GM19372 (cell line): ENCODE measurements around the gene CCNY.
A peak's percentile ranks its signal among the peaks of the same experiment; 100 is the strongest.

Source experiments
- ATAC-seq: cut with Tn5 transposase; IDR thresholded peaks from one replicate; pipeline ENCODE4 v1.9.1; 2021; ENCODE audit warnings: mild to moderate bottlenecking, low read depth, moderate library complexity; ENCODE audit not compliant: unreplicated experiment

CCNY gene

DNA sequence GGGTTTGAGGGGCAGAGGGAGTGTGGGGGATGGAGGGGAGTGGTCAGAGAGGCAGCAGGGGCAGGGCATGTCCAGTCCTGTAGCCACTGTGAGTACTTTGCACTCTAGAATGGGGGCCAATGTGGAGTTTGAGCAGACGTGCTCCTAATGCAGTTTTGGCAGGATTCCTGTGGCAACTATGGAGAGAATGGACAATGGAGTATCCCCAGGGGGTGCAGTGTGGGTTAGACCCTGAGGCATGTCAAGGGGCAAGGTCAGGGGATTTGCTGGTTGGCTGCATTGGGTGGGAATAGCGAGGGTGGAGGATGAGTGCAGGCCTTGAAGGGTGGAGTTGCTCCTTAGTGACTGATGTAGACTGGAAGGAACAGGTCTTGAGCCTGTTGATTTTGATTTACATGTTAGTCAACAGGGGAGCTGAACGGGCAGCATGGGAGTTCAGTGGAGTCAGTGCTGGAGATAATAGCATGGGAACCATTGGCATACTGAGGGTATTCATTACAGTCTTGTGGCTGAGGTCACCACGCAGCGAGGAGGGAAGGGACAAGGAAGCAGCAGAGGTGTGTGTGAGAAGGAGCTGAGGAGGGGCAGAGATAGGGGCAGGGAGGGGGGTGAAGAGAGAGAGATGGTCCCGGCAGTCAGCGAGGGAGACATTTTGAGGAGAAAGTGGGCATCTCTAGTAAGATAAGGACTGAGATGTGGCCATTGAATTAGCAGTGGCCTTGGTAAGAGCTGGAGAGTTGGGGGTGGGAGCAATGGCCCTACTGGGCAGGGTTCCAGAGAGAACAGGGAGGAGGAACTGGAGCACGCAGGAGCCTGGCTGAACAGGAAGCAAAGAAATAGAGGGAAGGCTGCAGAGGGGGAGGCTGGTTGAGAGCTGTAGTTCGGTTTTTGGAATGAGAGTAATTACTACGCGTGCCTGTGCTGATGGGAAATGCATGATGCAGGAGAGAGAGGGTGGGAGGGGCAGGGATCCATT lies 112.7 kb downstream of the CCNY start:
- ATAC-seq: no peak

DNA sequence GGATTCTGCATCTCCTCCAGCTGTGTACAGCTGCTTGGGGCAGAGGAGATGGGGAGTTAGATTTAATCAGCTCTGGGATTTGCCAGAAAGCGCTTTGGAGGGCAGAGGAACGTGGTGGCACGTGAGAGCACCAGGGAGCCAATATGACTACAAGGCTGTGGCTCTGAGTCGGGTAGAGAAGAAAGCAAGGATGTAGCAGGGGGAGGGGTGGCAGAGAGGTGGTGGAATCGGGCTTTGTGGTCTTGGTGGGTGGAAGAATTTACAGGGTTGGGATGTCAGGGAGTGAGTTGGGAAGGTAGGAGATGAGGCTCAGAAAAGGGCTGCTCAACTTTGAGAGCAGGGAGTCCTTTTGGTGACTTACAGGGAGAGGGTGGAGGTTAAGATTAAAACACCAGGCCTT lies 113.6 kb downstream of the CCNY start:
- ATAC-seq: no peak

DNA sequence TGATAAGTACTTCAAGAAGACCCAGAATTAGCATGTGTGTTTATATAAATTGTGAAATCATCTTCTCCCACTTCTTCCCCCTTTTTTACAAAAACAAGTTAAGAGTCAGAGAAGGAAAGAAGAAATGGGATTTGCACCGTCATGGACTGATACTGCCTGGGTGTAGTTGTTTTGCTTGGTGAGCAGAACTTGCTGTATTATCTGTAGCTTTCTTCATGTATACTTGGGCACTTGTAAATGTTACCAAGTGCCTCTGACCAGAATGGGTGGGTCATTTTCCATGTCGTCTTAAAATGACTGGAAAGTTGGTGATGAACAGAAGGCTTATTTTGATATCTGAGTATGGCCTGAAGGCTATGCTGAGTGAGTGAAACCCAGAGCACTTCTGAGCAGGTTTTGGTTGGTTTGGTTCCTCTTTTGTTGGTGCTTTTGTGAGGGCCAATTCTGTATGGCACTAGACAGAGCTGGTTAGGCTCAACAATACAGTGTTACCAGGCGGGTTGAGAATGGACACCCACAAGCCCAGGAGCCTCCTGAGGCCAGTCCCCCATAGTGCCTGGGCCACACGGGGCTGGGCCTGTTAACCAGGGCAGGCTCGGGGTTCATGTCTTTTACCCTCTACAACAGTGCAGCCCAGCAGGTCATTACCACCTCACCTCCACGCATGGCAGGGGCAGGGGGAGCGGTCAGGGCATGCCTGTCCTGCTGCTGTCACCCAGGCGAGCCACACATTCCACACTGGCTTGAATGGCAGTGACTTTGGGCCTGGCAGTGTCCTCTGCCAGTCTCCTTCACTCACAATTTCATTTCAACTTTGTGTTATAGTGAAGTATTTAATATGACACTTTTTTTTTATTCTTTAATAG lies 115.1 kb downstream of the CCNY start:
- ATAC-seq: peak; percentile 98

DNA sequence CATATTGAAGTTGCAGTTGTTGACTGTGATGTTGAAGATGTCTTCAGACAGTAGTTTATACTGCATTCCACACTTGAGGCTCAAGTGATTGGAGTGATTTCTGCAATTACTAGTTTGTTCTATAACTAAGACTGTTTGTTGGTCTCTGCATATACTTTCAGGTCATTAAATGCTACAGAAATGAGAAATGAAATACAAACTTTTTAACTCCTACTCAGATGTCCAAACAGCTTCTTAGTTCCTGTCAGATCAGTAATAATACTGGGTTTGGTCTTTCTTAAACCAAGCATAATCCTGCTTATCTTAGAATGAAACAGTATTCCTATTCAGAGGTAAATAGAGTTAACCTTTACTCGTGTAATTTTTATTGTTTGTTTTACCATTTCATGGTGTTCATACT lies 115.9 kb downstream of the CCNY start:
- no peak for ATAC-seq

DNA sequence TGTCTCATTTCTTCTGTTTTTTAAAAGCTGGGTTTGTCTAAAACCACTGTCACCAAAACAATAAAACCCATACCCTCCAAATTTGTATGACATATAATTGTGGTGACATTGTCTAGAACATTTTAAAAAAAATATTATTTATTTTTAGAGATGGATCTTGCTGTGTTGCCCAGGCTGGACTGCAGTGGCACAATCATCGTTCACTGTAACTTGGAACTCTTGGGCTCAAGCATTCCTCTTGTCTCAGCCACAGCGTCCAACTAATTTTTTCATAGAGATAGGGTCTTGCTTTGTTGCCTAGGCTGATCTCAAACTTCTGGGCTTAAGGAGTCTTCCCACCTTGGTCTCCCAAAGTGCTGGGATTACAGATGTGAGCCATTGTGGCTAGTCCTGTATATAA lies 116.5 kb downstream of the CCNY start:
- no peak for ATAC-seq

DNA sequence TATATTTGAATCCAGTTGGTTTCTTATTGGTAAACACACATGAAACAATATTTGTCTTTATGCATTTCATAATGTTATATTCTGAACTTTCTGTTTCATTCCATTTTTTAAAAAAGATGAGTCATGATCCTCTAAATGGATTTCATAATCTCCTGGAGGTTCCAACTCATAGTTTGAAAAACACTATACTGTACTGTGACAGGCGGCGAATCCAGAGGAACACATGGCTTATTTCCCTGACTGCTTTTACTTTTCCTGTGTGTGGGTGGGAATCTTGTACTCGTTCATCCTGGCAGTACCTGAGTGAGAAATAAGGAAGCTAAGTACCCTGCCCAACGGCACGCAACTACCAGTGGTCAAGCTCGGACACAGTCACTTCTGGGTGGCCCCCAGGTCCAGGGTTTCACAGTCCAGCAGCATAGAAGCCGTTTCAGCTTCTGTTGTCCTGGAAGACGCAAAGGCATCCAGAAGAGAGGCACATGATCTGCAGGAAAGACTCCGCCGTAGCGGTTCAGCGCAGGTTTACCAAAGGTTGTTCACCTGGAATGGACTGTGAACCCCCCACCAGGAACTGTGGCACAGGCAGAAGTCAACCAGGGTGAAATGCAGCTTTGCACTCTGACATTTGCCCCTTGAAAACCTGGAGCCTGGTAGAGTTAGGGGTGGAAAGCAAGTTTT lies 117.7 kb downstream of the CCNY start:
- no peak for ATAC-seq

DNA sequence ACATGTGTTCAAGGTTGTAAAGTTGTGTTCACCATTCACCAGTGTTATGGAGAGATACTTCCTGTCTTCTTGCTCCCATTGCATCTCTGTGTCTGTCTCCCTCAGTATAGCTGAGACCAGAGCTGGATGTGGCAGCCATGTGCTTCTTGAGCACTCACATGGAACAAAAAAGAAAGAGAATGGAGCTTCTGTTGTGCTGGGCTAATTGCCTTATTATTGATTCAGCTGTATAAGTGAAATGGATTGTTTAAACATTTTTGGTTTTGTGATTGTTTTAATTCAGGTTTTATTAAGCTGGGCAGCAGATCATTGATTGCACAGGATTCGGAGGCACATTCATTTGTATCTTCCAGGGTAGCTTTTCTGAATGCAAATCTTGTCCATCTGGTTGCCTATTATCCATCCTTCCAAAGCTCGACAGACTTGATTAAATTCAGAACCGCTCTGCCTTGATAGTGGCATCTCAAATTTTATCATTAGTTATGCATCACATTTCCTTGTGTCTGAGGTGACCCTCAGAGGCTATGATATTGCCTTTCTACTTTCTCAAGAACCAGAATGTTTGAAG lies 119.9 kb downstream of the CCNY start:
- ATAC-seq: no peak

DNA sequence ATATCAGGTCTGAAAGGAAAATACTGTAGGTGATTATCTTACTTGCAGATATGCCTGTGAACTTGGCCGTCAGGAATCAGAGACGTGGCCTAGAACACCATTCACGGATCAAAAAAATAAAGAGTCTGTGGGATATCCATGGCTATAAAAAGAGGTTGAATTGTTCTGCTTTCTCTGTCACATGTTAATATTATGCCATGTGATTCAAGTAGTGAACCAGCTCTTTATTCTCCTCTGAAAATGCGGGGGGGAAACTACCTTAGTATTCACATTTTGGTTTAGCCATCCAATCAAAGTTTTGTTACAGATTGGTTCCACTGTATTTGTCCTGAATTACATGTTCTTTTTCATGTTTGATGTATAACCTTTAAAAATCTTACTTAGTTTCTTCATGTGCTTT lies 120.5 kb downstream of the CCNY start:
- ATAC-seq: no peak

DNA sequence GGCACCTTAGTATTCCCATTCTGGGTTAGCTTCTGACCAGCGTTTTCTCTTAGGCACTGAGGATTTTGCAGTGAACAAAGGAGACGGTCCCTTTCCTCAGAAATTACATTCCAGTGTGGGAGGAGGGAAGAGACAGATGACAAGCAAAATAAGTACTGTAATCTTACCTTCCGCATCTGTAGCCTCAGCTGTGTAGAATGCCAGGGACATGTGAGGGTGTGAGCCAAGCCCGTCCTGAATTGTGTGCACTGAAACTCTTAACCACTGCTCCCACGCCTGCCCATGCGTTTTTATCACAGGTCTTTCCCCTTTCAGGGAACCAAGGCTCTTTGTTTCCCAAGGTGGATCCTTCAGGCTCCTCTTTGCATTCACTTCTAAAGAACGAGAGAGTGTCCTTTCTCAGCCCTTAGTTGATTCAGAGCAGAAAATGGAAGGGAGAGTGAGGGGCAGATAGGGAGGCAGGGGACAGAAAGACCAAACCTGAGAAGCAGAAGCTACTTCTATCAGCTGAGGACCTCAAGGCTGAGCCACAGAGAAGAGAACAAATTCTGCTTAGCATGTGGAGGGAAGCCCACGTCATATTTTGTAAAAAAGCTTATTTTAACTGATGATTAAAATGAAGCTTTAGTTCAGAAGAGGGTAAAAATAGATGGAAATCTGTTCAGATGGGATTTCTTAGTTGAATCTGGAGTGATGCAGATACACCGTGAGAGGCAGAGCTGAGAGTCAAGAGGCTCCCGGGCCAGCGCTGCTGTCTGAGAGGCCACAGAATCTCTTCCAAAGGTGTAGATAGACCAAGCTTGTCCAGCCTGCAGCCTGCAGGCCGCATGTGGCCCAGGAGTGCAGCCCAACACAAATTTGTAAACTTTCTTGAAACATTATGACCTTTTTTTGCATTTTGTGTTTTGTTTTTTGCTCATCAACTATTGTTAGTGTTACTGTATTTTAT lies 122.5 kb downstream of the CCNY start:
- no peak for ATAC-seq

DNA sequence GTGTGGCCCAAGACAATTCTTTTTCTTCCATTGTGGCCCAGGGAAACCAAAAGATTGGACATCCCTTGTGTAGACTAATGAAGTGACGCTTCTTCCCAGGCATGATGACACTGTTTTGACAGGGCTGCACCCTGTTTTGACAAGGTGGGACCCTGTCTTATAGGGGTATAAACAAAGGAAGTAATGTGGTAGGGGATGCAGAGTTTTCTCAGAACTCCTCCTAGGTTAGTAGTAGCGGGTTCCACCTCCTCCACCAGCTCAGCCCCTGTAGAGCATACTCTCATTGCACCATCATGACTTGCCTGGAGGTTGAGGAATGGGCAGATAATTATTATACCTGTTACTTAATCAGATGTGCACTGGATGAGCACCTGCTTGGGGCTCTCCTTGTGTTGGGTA lies 123.1 kb downstream of the CCNY start:
- ATAC-seq: no peak

DNA sequence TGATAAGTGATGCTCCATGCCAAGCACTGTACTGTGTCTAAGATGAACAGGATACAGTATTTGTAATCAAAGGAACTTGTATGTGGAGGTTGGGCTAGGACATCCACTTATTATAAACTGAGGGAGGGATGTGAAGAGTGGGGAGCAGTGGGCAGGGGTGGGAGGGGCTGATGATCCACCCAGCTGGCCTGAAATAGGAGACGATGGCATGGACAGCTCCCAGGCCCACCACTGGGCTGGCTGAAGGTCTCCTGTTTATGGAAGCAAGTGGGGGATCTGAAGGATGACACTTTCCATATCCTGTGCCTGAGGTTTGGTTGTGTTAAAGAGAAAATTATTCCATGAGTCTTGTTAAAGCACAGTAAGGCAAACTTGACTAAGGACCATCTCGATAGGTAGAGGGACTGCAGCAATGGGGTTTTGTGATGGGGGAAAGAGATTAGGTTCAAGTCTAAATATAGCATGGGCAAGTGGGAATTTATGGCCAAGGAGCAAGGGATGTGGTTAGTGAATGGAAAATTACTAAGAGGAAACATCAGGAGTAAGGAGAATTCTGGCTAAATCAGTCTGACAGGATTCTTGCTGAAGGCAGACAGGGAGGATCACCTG lies 124.6 kb downstream of the CCNY start:
- ATAC-seq: no peak

DNA sequence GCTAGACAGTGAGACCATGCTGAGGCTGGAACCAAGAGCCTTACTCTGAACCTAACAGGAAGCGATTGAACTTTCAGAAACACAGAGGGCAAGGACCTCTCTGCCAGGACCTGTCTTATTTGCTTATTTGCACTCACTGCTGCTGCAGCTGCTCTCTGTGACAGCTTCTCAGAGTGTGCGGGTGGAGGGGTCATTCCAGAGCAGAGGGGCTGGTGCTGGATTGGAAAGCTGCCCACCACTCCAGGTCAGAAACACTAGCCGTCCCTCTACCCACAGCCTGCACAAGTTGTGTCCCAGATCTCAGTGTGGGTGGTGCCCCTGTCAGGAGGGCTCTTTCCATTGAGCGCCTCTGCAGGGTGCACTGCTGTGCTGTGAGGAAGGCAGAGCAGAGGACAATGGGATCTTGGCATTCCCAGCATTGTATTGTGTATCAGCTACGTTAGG lies 126.2 kb downstream of the CCNY start:
- no peak for ATAC-seq

DNA sequence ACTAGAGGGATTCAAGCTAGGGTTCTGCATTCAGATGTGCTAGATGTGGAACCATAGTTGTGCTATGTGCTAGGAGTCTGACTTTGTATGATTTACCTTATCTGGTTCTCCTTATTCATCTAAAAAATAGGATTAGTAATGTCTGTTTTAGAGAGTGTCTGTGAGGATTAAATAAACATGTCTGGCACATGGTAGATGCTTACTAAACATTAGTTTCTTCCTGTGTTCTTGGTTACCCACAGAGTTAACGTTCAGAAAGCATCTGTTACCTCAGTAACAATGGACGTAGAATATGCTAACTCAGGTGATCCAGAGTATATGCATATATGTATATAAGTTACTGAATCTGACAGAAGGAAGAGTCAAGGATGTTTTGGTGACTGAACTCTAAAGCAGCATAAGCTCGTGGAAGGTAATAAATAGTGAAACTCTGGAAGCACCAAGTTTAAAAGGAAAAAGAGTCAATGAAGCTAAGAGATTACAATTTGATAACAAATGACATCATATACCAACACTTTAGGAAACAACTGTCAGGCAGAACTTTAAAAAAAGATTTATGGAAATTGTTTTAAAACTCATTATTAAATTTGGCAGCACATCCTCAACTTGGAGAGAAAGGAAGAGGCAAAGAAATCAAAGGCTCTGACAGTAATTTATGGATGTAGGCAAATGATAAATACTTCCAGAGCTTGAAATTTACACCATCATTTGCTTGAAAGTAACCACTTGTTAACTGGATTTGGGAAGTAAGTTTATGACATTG lies 127.0 kb downstream of the CCNY start:
- ATAC-seq: no peak

DNA sequence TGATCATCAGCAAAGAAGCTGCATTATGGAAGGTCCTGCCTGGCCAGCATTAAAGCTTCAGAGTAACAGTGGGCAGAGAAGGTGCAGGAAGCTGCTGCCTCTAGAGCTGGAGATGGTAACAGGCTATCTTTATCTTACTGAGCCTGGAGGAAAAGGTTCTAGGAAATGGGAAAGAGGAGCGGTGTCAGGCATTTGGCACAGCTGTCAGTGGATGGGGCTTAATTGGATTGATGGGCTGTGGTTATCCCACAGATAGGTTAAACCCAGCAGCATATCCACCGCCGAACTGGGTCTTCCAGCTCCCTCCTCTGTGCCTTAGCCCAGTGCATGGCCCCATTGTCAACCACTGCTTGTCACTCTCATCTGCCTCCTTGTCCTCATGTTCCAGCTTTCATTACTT lies 127.6 kb downstream of the CCNY start:
- ATAC-seq: no peak

DNA sequence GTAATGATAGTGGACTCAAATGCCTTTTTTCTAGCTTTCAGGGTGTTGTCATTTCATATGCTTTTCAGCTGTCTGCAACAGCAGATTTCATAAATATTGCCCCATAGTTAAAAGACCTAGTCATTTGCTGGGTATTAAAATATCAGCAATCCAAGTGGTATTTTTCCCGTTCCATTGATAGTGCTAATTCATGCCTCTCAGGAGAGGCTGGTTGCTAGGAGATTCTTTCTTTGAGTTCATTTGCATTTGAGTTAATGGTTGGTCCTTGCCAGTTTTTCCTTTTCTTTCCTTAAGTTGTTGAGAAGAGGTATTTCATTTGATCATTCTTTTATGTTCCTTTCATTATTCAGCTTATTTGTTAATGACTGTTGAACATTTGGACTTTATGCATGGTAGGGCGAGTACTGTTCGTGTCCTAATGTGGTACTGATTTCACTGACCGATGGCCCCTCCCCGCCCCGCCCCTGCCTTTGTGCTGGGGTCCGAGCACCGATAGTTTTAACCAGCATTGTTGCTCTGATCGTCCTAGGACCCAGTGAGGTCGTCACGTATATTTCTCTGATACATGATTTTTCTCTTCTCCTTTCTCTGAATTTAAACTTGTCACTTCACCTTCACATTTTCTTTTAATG lies 128.6 kb downstream of the CCNY start:
- no peak for ATAC-seq

DNA sequence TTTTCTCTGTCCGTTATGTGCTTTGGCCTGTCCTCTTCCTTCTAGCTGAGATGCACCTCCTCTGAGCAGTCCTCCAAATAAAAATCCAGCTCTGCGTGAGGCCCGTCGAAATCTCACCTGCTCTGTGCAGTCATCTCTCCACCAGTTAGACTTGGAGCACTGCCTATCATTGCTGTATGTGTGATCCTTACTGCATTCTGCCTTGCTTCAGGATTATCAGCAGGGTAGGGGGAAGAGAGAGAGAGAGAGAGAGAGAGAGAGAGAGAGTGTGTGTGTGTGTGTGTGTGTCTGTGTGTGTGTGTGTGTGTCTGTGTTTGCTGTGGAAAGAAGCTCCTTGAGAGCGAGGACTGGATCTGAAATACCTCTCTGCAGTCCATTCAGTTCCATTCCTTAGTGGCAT lies 129.4 kb downstream of the CCNY start:
- no peak for ATAC-seq

DNA sequence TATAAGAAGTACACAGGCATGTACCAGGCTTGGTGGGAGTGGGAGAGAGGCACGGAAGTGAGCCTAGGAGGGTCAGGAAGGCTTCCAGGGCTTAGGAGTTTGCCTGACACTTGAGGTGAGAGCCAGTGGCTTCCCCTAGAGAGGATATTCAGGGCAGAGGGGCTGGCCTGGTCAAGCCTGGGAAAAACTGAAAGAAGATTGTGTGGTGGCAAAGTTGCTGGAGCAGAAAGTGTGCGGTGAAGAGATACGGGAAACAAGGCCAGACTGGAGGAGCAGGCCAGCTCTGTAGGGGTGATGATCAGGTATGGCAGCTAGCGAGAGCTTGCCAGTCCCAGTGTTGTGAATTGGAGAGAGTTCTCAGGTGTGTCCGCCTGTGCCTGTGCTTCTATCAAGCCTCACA lies 129.9 kb downstream of the CCNY start:
- ATAC-seq: no peak

DNA sequence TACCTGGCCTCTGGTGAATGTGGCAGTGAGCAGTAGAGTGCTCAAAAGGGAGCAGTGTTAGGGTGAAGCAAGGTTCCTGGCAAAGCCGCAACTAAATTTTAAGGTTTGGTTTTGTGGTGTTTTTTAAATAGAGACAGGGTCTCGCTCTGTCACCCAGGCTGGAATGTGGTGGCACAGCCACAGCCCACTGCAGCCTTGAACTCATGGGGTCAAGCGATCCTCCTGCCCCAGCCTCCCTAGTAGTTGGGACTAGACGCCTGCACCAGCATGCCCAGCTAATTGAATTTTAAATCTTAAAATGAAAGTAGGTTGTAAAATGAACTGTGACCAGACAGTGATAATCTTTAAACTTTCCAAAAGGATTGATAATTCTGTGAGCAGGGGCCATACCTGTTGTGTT lies 130.4 kb downstream of the CCNY start:
- ATAC-seq: no peak
